ENCODE measurements around the gene GOLM1.

The GOLM1 gene

GRCh38 chr9:85994191-85994590, 105.2 kb downstream of the GOLM1 start:
- DNase-seq (ENCODE audit: extremely low read depth in 1 of 2, low read depth in 1 of 2) = no peak

GRCh38 chr9:85987236-85987635, 112.1 kb downstream of the GOLM1 start:
- DNase-seq (ENCODE audit: extremely low read depth in 1 of 2, low read depth in 1 of 2) = no peak

GRCh38 chr9:85984457-85984856, 114.9 kb downstream of the GOLM1 start:
- DNase-seq (ENCODE audit: extremely low read depth in 1 of 2, low read depth in 1 of 2) = no peak

GRCh38 chr9:85981369-85981768, 118.0 kb downstream of the GOLM1 start:
- no peak for DNase-seq (ENCODE audit: extremely low read depth in 1 of 2, low read depth in 1 of 2)

- DNase-seq (ENCODE audit: extremely low read depth in 1 of 2, low read depth in 1 of 2) = no peak
Observed at GRCh38 chr9:85978496-85978895, 120.9 kb downstream of the GOLM1 start.
